HCT116 (cell line): ENCODE measurements around the gene PGM2L1. TPM values are rescaled to one million over a fixed set of nuclear protein-coding genes. Genes with fewer than 3 reads are reported as not detected.

Experiments
- ATAC-seq: fragments of 200-7000 bp; cut with Tn5 transposase; 2 replicates; pipeline ENCODE4 v1.9.1; 2020; ENCODE audit warnings: mild to moderate bottlenecking, moderate library complexity
- BruUV-seq: library from RNA; stranded (reverse); fragments of 400-500 nt; replicated peaks from 2 replicates; lab custom pipeline; 2021; lab: Mats Ljungman, UMichigan
- CTCF ChIA-PET: fragments of 300-600 bp; sonication (Branson Sonifier 250); formaldehyde crosslinking; loops from one replicate; lab custom pipeline; 2021; ENCODE audit warnings: antibody characterized with exemption; lab: Charles Lee
- POLR2A ChIA-PET: fragments of 300-600, 350-600 bp; sonication (Branson Sonifier 250); formaldehyde crosslinking; loops from one replicate; lab custom pipeline; 2021; ENCODE audit warnings: antibody characterized with exemption; lab: Charles Lee
- RAD21 ChIA-PET, 2 experiments: fragments of 300-600 bp; sonication (Branson Sonifier 250); formaldehyde crosslinking; loops; one replicate each; lab custom pipeline; 2023; ENCODE audit warnings: low total read pairs in 2 of 2; ENCODE audit not compliant: uncharacterized antibody in 2 of 2, unreplicated experiment in 2 of 2, low non-redundant PET in 1 of 2; lab: Charles Lee
- DNase-seq: peaks from one replicate; pipeline ENCODE4 v3.0.0-alpha.2; 2010; ENCODE audit warnings: low read depth, low spot score
- H2AFZ ChIP-seq: fragments of 200-600 bp; shearing (Covaris generic), sonication (generic); 2 replicates; pipeline ENCODE4 v1.6.1; 2017; ENCODE audit warnings: low read depth, mixed run types, mixed read lengths, antibody characterized with exemption, low read length; ENCODE audit not compliant: poor library complexity, severe bottlenecking
- H3K27ac ChIP-seq: 2 replicates; pipeline ENCODE4 v1.5.1; 2012; ENCODE audit warnings: low read depth, low read length
- H3K27me3 ChIP-seq: fragments of 200-600 bp; sonication (generic); 2 replicates; pipeline ENCODE4 v1.6.1; 2016; ENCODE audit warnings: mixed run types, low read length, mixed read lengths; ENCODE audit not compliant: insufficient read depth
- H3K36me3 ChIP-seq, 2 experiments: fragments of 200-500 bp in 1 of 2; fragments of 200-600 bp in 1 of 2; sonication (Bioruptor generic) in 1 of 2; sonication (generic) in 1 of 2; 2 replicates each; pipeline versions ENCODE4 v1.5.1 to v1.6.1; 2014 to 2016; ENCODE audit warnings: low read length in 2 of 2, inconsistent platforms in 1 of 2, mixed read lengths in 1 of 2, mixed run types in 1 of 2; ENCODE audit not compliant: insufficient read depth in 2 of 2, control insufficient read depth in 1 of 2
- H3K4me1 ChIP-seq, 2 experiments: fragments of 200-600 bp in 1 of 2; sonication (generic) in 1 of 2; 2 replicates each; pipeline versions ENCODE4 v1.5.1 to v1.6.1; 2012 to 2017; ENCODE audit warnings: low read length in 2 of 2, inconsistent platforms in 1 of 2, mild to moderate bottlenecking in 1 of 2, mixed read lengths in 1 of 2, mixed run types in 1 of 2, moderate library complexity in 1 of 2; ENCODE audit not compliant: insufficient read depth in 2 of 2, control insufficient read depth in 1 of 2
- H3K4me2 ChIP-seq: fragments of 200-600 bp; sonication (generic); 2 replicates; pipeline ENCODE4 v1.6.1; 2017; ENCODE audit warnings: mixed run types, low read length, mixed read lengths
- H3K4me3 ChIP-seq, 2 experiments: fragments of 200-600 bp in 1 of 2; sonication (generic) in 1 of 2; replicated peaks in 1 of 2; 2 replicates each; pipeline ENCODE4 v1.5.1; 2011 to 2016; ENCODE audit warnings: low read length in 2 of 2, control low read depth in 1 of 2, low read depth in 1 of 2, mild to moderate bottlenecking in 1 of 2, mixed read lengths in 1 of 2, mixed run types in 1 of 2
- H3K79me2 ChIP-seq: fragments of 200-600 bp; sonication (generic); 2 replicates; pipeline ENCODE4 v1.6.1; 2017; ENCODE audit warnings: mild to moderate bottlenecking, mixed run types, low read length, moderate library complexity, mixed read lengths; ENCODE audit not compliant: insufficient read depth
- H3K9ac ChIP-seq: fragments of 200-600 bp; sonication (generic); 2 replicates; pipeline ENCODE4 v1.6.1; 2016; ENCODE audit warnings: low read length, mixed read lengths
- H3K9me2 ChIP-seq: fragments of 200-600 bp; sonication (generic), shearing (Covaris generic); 2 replicates; pipeline ENCODE4 v1.6.1; 2017; ENCODE audit warnings: mixed run types, mild to moderate bottlenecking, moderate library complexity; ENCODE audit not compliant: insufficient read depth
- H3K9me3 ChIP-seq, 2 experiments: fragments of 200-500 bp in 1 of 2; fragments of 200-600 bp in 1 of 2; sonication (Bioruptor generic) in 1 of 2; sonication (generic) in 1 of 2; 2 replicates each; pipeline ENCODE4 v1.6.1; 2014 to 2017; ENCODE audit warnings: low read length in 2 of 2, mixed read lengths in 2 of 2, inconsistent platforms in 1 of 2, low read depth in 1 of 2, mild to moderate bottlenecking in 1 of 2, mixed run types in 1 of 2, moderate library complexity in 1 of 2; ENCODE audit not compliant: control insufficient read depth in 1 of 2, insufficient read depth in 1 of 2
- H4K20me1 ChIP-seq: fragments of 200-600 bp; sonication (generic), shearing (Covaris generic); 2 replicates; pipeline ENCODE4 v1.6.1; 2017; ENCODE audit warnings: mixed run types, mild to moderate bottlenecking, moderate library complexity; ENCODE audit not compliant: insufficient read depth
- CBX3 ChIP-seq: IDR thresholded peaks from 2 replicates; pipeline ENCODE4 v1.6.1; 2012; ENCODE audit warnings: low read depth
- CEBPB ChIP-seq: IDR thresholded peaks from 2 replicates; pipeline ENCODE4 v1.6.1; 2012; ENCODE audit warnings: low read depth
- EGR1 ChIP-seq: IDR thresholded peaks from 2 replicates; pipeline ENCODE4 v1.6.1; 2012; ENCODE audit warnings: low read depth
- ELF1 ChIP-seq: IDR thresholded peaks from 2 replicates; pipeline ENCODE4 v1.6.1; 2012; ENCODE audit warnings: low read depth, borderline replicate concordance
- EZH2phosphoT487 ChIP-seq: fragments of 200-600 bp; IDR thresholded peaks from 2 replicates; pipeline ENCODE4 v1.6.1; 2018; ENCODE audit warnings: antibody characterized with exemption, borderline replicate concordance
- JUND ChIP-seq: IDR thresholded peaks from 2 replicates; pipeline ENCODE4 v1.6.1; 2012
- POLR2AphosphoS5 ChIP-seq: IDR thresholded peaks from 2 replicates; pipeline ENCODE4 v1.6.1; 2011; ENCODE audit warnings: mild to moderate bottlenecking, low read depth, low read length, moderate library complexity
- RAD21 ChIP-seq: IDR thresholded peaks from 2 replicates; pipeline ENCODE4 v1.6.1; 2012; ENCODE audit warnings: low read depth, mild to moderate bottlenecking
- SP1 ChIP-seq: IDR thresholded peaks from 2 replicates; pipeline ENCODE4 v1.6.1; 2012; ENCODE audit warnings: low read depth
- SRF ChIP-seq: IDR thresholded peaks from 2 replicates; pipeline ENCODE4 v1.6.1; 2012; ENCODE audit warnings: low read depth
- TCF7L2 ChIP-seq: IDR thresholded peaks from 2 replicates; pipeline ENCODE4 v1.7.0; 2011; ENCODE audit warnings: borderline replicate concordance, inconsistent platforms; ENCODE audit not compliant: insufficient read depth, insufficient read length; ENCODE audit errors: extremely low read depth
- ZNF274 ChIP-seq: fragments of 200-500 bp; sonication (Bioruptor generic); IDR thresholded peaks from 2 replicates; pipeline ENCODE4 v1.6.1; 2014; ENCODE audit warnings: mild to moderate bottlenecking, low read depth, low read length, inconsistent platforms
- intact Hi-C: fragments of 100-400 bp; cut with micrococcal nuclease; formaldehyde crosslinking; loops from 2 replicates; pipeline ENCODE4 v1.10.0; 2022
- total RNA-seq: library from RNA; stranded (reverse); gene quantifications from one replicate; pipeline ENCODE4 v1.2.1, GENCODE V29; 2021; ENCODE audit not compliant: unreplicated experiment
- TF ChIP-seq, protein P1 (sequence below): IDR thresholded peaks from 2 replicates; pipeline ENCODE4 v1.6.1; 2012; ENCODE audit warnings: low read depth

PGM2L1 gene
- total RNA-seq, 1 experiment from 2014 or later: 4.9 TPM

DNA sequence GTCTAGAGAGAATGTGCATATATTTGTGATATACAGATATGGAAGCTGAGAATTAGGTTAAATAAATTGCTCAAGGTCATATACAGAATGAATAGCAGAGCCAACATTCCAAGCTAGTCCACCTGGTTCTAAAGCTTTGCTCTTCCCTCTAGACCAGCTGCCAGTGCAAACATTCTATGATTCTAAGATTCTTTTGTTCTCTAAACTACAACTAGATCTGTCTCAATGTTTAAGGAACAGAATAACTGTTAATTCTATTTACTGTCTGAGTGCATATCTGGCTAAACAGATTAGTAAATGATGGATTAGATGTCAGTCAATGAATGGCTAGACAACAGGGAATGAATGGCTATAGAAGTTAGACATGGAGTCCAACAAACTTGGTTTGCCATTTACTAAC is 49.5 kb upstream of the PGM2L1 start:
- Histone ChIP-seq H4K20me1 (no peaks in the 10 kb centered on the region), H3K4me1 (peaks cover 3 to 7% of the 10 kb centered on the region in 2 experiments; a peak in 1 of 4 replicates), H2AFZ (no peak overlapping the region), H3K9me3 (no peaks in the 10 kb centered on the region), H3K27ac (no peak overlapping the region), H3K9ac (no peak overlapping the region), H3K79me2 (no peaks in the 10 kb centered on the region), H3K4me2 (no peak overlapping the region), H3K36me3 (no peaks in the 10 kb centered on the region), H3K9me2 (no peaks in the 10 kb centered on the region), H3K4me3 (no peak overlapping the region), H3K27me3 (no peaks in the 10 kb centered on the region)
- CTCF ChIA-PET: interaction anchor here (1.5 to 1.6 kb wide), 2 partner anchors 10 to 192 kb away, joined by 5 to 7 read pairs; no protein-coding TSS in a partner anchor
- TF ChIP-seq RAD21 (no peak), SP1 (no peak), ELF1 (no peak), POLR2AphosphoS5 (no peak), JUND (no peak), ZNF274 (no peak), CBX3 (no peak), EZH2phosphoT487 (no peak), TCF7L2 (no peak), EGR1 (no peak), SRF (no peak), CEBPB (no peak)
- TF ChIP-seq, protein P1, sequence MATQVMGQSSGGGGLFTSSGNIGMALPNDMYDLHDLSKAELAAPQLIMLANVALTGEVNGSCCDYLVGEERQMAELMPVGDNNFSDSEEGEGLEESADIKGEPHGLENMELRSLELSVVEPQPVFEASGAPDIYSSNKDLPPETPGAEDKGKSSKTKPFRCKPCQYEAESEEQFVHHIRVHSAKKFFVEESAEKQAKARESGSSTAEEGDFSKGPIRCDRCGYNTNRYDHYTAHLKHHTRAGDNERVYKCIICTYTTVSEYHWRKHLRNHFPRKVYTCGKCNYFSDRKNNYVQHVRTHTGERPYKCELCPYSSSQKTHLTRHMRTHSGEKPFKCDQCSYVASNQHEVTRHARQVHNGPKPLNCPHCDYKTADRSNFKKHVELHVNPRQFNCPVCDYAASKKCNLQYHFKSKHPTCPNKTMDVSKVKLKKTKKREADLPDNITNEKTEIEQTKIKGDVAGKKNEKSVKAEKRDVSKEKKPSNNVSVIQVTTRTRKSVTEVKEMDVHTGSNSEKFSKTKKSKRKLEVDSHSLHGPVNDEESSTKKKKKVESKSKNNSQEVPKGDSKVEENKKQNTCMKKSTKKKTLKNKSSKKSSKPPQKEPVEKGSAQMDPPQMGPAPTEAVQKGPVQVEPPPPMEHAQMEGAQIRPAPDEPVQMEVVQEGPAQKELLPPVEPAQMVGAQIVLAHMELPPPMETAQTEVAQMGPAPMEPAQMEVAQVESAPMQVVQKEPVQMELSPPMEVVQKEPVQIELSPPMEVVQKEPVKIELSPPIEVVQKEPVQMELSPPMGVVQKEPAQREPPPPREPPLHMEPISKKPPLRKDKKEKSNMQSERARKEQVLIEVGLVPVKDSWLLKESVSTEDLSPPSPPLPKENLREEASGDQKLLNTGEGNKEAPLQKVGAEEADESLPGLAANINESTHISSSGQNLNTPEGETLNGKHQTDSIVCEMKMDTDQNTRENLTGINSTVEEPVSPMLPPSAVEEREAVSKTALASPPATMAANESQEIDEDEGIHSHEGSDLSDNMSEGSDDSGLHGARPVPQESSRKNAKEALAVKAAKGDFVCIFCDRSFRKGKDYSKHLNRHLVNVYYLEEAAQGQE: no peak
- RAD21 ChIA-PET: interaction anchor here in 1 of 2 experiments (1.1 kb wide), 1 partner anchor 192 kb away, joined by 4 read pairs; no protein-coding TSS in a partner anchor
- DNase-seq: no peak
- intact Hi-C loops: no loop called here
- no TSS peak for BruUV-seq
- ATAC-seq: no peak
- POLR2A ChIA-PET: no interaction called here
